ENCODE results near the gene RAPGEF5.

- TF ChIP-seq, protein P1, sequence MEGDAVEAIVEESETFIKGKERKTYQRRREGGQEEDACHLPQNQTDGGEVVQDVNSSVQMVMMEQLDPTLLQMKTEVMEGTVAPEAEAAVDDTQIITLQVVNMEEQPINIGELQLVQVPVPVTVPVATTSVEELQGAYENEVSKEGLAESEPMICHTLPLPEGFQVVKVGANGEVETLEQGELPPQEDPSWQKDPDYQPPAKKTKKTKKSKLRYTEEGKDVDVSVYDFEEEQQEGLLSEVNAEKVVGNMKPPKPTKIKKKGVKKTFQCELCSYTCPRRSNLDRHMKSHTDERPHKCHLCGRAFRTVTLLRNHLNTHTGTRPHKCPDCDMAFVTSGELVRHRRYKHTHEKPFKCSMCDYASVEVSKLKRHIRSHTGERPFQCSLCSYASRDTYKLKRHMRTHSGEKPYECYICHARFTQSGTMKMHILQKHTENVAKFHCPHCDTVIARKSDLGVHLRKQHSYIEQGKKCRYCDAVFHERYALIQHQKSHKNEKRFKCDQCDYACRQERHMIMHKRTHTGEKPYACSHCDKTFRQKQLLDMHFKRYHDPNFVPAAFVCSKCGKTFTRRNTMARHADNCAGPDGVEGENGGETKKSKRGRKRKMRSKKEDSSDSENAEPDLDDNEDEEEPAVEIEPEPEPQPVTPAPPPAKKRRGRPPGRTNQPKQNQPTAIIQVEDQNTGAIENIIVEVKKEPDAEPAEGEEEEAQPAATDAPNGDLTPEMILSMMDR (IDR thresholded peaks at IDR 0.05): no peak
- no peak for TF ChIP-seq YY1 (IDR thresholded peaks at IDR 0.05; ENCODE audit: low read depth)
Observed at GRCh38 chr7:22129166-22129565, 227.8 kb downstream of the RAPGEF5 start.
